Activated CD4-positive, CD25-positive, alpha-beta regulatory T cell treated with anti-CD3 and anti-CD28 coated beads, Interleukin-2, amount 50 U/mL, for 72 hours (primary cell): Measurements from ENCODE around the gene SLC6A19.
"Not testable (repeated sequence)": the region's sequence is repeated elsewhere in the genome, so short reads cannot be mapped to it uniquely, and the experiment has no call there.

Experiments
- DNase-seq: peaks from one replicate; pipeline ENCODE4 v3.0.0; 2021

SLC6A19 gene

GRCh38 chr5:1226231-1226630, 24.8 kb downstream of the SLC6A19 start:
- no peak for DNase-seq

DNA sequence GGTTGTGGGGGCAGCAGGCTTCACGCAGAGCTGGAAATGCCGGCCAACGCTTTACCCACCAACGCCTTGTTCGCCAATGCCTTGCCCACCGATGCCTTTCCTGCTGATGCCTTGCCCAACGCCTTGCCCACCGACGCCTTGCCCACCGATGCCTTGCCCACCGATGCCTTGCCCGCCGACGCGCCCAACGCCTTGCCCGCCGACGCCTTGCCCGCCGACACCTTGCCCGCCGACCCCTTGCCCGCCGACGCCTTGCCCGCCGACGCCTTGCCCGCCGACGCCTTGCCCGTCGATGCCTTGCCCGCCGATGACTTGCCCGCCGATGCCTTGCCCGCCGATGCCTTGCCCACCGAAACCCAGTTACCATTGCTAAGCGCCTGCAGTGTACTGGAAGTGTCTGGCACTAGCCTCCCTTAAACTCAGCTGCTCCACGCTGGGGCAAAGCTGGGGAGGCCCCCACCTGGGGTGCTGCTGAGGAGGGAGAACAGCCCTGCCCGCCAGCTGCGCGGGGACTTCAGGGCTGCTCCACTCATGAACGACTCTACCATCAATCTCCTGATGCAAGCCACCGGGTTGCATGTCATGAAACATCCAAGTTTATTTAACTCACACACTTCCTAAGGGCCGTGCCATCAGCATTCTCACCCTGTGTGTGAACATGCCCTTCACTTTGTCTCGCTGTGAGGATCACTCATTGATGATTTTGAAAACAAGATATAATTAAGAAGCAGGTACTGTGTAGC, 25.6 kb downstream of the SLC6A19 start:
- no peak for DNase-seq

- DNase-seq = no peak
Observed at GRCh38 chr5:1227667-1228066, 26.3 kb downstream of the SLC6A19 start.

GRCh38 chr5:1228120-1228519, 26.7 kb downstream of the SLC6A19 start:
- DNase-seq = no peak

- not testable (repeated sequence) for DNase-seq
Observed at GRCh38 chr5:1229023-1229422, 27.6 kb downstream of the SLC6A19 start.

GRCh38 chr5:1229822-1230221, 28.4 kb downstream of the SLC6A19 start:
- no peak for DNase-seq

DNA sequence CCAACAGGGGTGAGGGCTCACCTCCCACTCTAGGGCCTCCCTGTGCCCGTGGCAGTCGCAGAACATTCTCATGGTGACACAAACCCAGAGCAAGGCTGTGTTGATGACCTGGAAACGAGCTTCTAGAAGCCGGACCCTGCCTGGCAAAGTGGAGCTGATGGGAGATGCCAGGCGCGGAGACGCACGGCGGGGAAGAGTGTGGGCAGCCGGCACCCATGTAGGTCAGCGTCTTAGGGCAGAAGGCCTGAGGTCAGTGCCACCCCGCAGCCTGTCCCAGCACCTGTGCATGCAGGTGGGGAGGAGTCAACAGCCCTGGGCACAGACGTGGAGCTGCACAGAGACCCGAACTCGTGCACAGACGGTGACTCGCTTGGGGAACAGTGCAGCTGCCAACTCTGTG, 29.2 kb downstream of the SLC6A19 start:
- DNase-seq = no peak

DNA sequence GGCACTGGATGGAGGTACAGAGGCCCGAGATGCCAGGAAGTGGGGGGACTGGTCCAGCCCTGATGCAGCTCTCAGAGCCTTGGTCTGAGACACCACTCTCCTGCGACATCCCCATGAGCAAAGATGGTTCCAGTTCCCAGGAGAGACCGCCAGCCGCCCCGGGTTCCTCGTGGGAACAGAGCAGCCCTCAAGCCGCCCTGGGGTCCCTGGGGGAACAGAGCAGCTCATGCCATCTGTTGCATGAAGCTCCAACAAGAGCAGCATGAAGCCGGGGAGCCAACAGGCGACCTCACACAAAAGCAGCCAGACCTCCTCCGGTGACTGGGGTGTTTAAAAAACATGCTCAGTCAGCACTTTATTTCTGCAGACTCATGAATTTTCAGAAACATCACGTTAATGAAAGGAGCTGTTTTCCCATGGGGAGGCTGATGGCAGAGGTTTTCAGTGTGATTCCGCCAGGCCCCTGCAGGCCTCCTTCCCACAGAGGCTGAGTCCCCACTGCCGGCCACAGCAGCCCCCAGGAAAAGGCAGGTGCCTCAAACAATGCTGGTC, 30.0 kb downstream of the SLC6A19 start:
- DNase-seq = no peak

GRCh38 chr5:1232780-1233179, 31.4 kb downstream of the SLC6A19 start:
- no peak for DNase-seq

GRCh38 chr5:1235379-1235778, 34.0 kb downstream of the SLC6A19 start:
- DNase-seq = no peak

- no peak for DNase-seq
Observed at GRCh38 chr5:1235838-1236237, 34.4 kb downstream of the SLC6A19 start.

GRCh38 chr5:1239505-1240251, 38.3 kb downstream of the SLC6A19 start:
- no peak for DNase-seq

DNA sequence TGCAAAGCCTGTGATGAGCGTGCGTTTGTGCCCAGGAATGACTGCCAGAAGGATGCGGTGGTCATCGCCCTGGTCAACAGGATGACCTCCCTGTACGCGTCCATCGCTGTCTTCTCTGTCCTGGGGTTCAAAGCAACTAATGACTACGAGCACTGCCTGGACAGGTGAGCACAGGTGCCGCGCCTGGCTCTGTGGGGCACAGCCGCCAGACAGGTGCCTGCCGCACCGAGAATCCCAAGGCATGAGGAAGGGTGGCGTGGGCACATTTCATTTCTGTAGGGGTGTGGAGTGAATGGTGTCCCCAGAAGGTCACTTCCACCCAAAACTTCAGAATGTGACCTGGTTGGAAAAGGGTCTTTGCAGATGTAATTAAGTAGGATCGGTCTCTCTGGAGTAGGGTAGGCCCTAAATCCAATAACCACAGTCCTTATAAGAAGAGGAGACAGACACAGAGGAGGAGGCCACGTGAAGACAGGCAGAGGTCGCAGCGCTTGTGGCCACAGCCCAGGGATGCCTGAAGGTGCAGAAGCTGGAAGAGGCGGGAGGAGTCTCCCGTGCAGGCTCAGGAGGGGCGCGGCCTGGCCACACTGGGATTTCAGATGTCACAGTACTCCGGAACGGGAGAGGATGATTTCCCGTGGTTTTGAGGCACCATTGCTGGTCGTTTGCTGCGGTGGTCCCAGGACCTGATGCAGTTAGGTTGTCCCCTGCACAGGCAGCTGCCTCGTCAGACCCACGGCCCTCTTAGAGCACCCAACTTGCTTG, 39.3 kb downstream of the SLC6A19 start:
- DNase-seq = no peak

GRCh38 chr5:1241509-1242080, 40.2 kb downstream of the SLC6A19 start:
- DNase-seq = no peak

- DNase-seq = no peak
Observed at GRCh38 chr5:1242733-1243486, 41.5 kb downstream of the SLC6A19 start.

DNA sequence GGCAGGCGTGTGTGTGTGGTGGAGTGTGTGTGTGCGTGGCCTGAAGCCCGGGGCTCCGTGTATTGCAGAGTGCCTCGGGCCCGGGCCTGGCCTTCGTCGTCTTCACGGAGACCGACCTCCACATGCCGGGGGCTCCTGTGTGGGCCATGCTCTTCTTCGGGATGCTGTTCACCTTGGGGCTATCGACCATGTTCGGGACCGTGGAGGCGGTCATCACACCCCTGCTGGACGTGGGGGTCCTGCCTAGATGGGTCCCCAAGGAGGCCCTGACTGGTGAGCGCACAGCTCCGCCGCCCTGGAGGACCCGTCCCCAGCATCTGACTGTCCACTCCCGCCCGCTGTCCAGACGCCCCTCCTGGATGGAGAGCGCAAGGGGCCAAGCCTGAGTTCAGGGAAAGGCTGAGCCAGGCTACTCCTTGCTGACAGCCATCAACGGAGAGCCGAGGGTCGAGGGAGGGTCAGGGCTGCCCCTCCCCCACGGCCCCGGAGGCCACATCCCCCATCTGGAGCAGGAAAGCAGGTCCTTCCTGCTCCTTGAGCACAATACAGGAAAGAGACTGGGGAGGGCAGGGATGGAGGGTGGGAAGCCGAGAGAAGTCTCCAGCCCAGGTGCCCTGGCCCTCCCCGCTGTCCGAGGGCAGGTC, 42.2 kb downstream of the SLC6A19 start:
- no peak for DNase-seq

- DNase-seq = no peak
Observed at GRCh38 chr5:1244255-1244654, 42.9 kb downstream of the SLC6A19 start.

GRCh38 chr5:1244976-1245375, 43.6 kb downstream of the SLC6A19 start:
- DNase-seq = no peak

DNA sequence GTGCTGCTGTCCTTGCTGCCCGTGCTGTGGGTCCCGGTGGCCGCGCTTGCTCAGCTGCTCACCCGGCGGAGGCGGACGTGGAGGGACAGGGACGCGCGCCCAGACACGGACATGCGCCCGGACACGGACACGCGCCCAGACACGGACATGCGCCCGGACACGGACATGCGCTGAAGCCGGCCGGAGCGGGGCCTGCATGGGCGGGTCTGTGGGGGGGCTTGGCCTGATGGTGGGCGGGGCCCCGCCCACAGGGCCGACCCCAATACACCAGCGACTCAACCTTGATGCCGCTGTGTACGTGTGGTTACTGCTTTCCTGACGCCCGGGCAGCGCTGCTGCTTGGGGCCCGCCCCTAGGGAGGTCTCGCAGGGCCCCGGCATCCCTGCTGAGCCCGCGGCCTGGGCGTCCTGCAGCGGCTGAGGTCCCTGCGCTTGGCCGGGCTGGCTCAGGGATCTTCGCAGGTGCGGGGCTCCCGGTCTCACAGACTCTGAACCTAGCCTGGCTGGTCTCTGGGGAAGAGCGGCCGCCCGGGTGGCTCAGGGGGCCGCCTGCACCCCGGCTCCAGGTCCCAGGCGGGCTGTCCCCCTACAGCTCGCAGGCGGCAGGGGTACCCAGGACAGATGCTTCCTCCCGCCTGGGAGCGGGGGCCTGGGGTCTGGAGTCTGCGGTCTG, 44.6 kb downstream of the SLC6A19 start:
- no peak for DNase-seq

DNA sequence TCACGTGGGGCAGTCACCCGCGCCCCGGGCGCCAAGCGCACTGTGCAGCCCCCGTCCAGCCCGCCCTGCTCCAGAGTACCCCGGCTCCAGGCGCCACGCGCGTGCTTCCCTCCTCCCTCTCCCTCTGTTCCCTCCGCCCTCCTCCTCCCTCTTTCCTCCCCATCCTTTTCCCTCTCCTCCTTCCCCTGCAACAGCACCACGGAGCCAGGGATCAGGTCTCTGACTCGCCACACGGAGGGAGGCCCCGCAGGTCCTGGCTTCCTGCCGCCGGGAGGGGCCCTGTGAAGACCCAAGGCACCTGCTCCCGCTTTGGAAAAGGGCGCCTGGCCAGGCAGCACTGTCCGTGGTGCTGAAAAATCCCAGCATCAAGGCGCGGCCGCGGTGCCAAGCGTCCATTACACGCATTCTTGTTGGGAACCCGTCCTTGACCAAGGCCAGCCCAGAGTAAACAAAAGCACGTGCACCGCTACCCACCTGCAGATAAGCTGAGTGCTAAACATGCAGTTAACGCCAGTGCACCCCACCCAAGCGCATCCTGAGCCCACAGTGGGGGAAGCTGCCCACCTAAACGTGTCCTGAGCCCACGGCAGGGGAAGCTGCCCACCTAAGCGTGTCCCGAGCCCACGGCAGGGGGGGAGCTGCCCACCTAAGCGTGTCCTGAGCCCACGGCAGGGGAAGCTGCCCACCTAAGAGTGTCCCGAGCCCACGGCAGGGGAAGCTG, 45.5 kb downstream of the SLC6A19 start:
- DNase-seq = no peak

GRCh38 chr5:1247811-1248210, 46.4 kb downstream of the SLC6A19 start:
- no peak for DNase-seq
